CD14-positive monocyte (primary cell): ENCODE data around the gene FXYD5. TPM values are rescaled to one million over a fixed set of nuclear protein-coding genes. Genes with fewer than 3 reads are reported as not detected.
A peak's percentile ranks its signal among the peaks of the same experiment; 100 is the strongest.

Source experiments
- DNase-seq, 3 donors: peaks; one replicate each; pipeline ENCODE4 v3.0.0-alpha.2; 2011 to 2022
- H2AFZ ChIP-seq: 2 replicates; pipeline ENCODE4 v1.6.0; 2012; ENCODE audit warnings: mild to moderate bottlenecking, low read depth, low read length, inconsistent platforms; ENCODE audit not compliant: insufficient read depth, poor library complexity, severe bottlenecking
- H3K27ac ChIP-seq, 2 donors: 1 replicate in 1 of 2; 2 replicates in 1 of 2; pipeline ENCODE4 v1.5.1; 2012 to 2013; ENCODE audit warnings: low read length in 2 of 2, control low read depth in 1 of 2, inconsistent platforms in 1 of 2, low read depth in 1 of 2, mild to moderate bottlenecking in 1 of 2
- H3K27me3 ChIP-seq, 2 donors: one replicate each; pipeline versions ENCODE4 v1.6.0 to v1.6.1; 2011 to 2013; ENCODE audit warnings: low read length in 2 of 2; ENCODE audit not compliant: control insufficient read depth in 2 of 2, insufficient read depth in 2 of 2
- H3K36me3 ChIP-seq, 2 donors: replicated peaks in 1 of 2; 1 replicate in 1 of 2; 2 replicates in 1 of 2; pipeline versions ENCODE4 v1.5.1 to v1.6.1; 2012 to 2013; ENCODE audit warnings: low read length in 2 of 2, control low read depth in 1 of 2, inconsistent platforms in 1 of 2, mild to moderate bottlenecking in 1 of 2; ENCODE audit not compliant: insufficient read depth in 2 of 2, control insufficient read depth in 1 of 2
- H3K4me1 ChIP-seq, 2 donors: 1 replicate in 1 of 2; 2 replicates in 1 of 2; pipeline versions ENCODE4 v1.5.1 to v1.6.1; 2012 to 2013; ENCODE audit warnings: low read length in 2 of 2, control low read depth in 1 of 2, inconsistent platforms in 1 of 2, mild to moderate bottlenecking in 1 of 2, moderate library complexity in 1 of 2; ENCODE audit not compliant: insufficient read depth in 2 of 2, control insufficient read depth in 1 of 2
- H3K4me2 ChIP-seq: replicated peaks from 2 replicates; pipeline ENCODE3; 2012; ENCODE audit warnings: low read length, moderate library complexity, mild to moderate bottlenecking; ENCODE audit not compliant: poor library complexity, severe bottlenecking; ENCODE audit errors: extremely low read depth
- H3K4me3 ChIP-seq, 3 experiments: fragments of 200-600 bp in 1 of 3; sonication (generic) in 1 of 3; replicated peaks in 1 of 3; 1 replicate in 2 of 3; 2 replicates in 1 of 3; pipeline ENCODE4 v1.5.1; 2011 to 2013; ENCODE audit warnings: low read length in 3 of 3, mild to moderate bottlenecking in 3 of 3, control low read depth in 2 of 3, low read depth in 2 of 3, inconsistent platforms in 1 of 3, moderate library complexity in 1 of 3
- H3K79me2 ChIP-seq: 2 replicates; pipeline ENCODE4 v1.6.0; 2012; ENCODE audit warnings: mild to moderate bottlenecking, control low read depth, inconsistent platforms, low read length, moderate library complexity; ENCODE audit not compliant: insufficient read depth
- H3K9ac ChIP-seq: 2 replicates; pipeline ENCODE4 v1.6.0; 2017; ENCODE audit warnings: low read length, mild to moderate bottlenecking; ENCODE audit not compliant: insufficient read depth, poor library complexity, severe bottlenecking
- H3K9me3 ChIP-seq, 2 donors: replicated peaks in 1 of 2; 1 replicate in 1 of 2; 2 replicates in 1 of 2; pipeline versions ENCODE4 v1.5.1 to v1.6.1; 2012 to 2013; ENCODE audit warnings: low read length in 2 of 2, control low read depth in 1 of 2; ENCODE audit not compliant: control insufficient read depth in 1 of 2, insufficient read depth in 1 of 2
- H4K20me1 ChIP-seq: 2 replicates; pipeline ENCODE4 v1.6.0; 2012; ENCODE audit warnings: mild to moderate bottlenecking, low read length, control low read depth, moderate library complexity; ENCODE audit not compliant: insufficient read depth
- H3K27ac Mint-ChIP-seq, 7 donors: one replicate each; pipeline ENCODE4 v1.8.0; 2020; ENCODE audit warnings: mild to moderate bottlenecking in 7 of 7, mixed read lengths in 7 of 7, moderate library complexity in 6 of 7, inconsistent platforms in 2 of 7
- H3K27me3 Mint-ChIP-seq, 3 donors: one replicate each; pipeline ENCODE4 v1.8.0; 2021 to 2022; ENCODE audit warnings: low read depth in 3 of 3, mild to moderate bottlenecking in 3 of 3, mixed read lengths in 3 of 3, moderate library complexity in 3 of 3, inconsistent platforms in 1 of 3
- H3K36me3 Mint-ChIP-seq, 2 donors: one replicate each; pipeline ENCODE4 v1.8.0; 2020; ENCODE audit warnings: mixed read lengths in 2 of 2, inconsistent platforms in 1 of 2, mild to moderate bottlenecking in 1 of 2
- H3K4me1 Mint-ChIP-seq: one replicate; pipeline ENCODE4 v1.8.0; 2020; ENCODE audit warnings: mild to moderate bottlenecking, mixed read lengths
- H3K4me3 Mint-ChIP-seq, 2 donors: one replicate each; pipeline ENCODE4 v1.8.0; 2020; ENCODE audit warnings: mild to moderate bottlenecking in 2 of 2, mixed read lengths in 2 of 2, moderate library complexity in 1 of 2
- H3K9me3 Mint-ChIP-seq, 7 donors: one replicate each; pipeline ENCODE4 v1.8.0; 2020 to 2022; ENCODE audit warnings: mixed read lengths in 7 of 7, mild to moderate bottlenecking in 6 of 7, moderate library complexity in 6 of 7, inconsistent platforms in 2 of 7
- CTCF ChIP-seq: fragments of 200-600 bp; IDR thresholded peaks from one replicate; pipeline ENCODE4 v1.8.0; 2022; ENCODE audit warnings: antibody characterized with exemption, mild to moderate bottlenecking
- WGBS: methylation state at CpG from one replicate; pipeline ENCODE4 v1.1.5; 2013; ENCODE audit warnings: missing lambda C conversion rate; ENCODE audit not compliant: insufficient coverage; 5-methylcytosine and 5-hydroxymethylcytosine counted together
- intact Hi-C, 2 donors: fragments of 100-400 bp; cut with micrococcal nuclease; formaldehyde crosslinking; loops; one replicate each; pipeline versions ENCODE4 v1.15.0 to v1.15.1; 2023
- polyA plus RNA-seq, 3 donors: library from polyadenylated mRNA; depleted of rRNA in 1 of 3; unstranded in 2 of 3; stranded (reverse) in 1 of 3; fragments of 300-500 nt in 2 of 3; fragments of >200 nt in 1 of 3; fragmentation: Illumina TruSeq in 2 of 3; gene quantifications; 1 replicate in 2 of 3; 2 replicates in 1 of 3; pipeline ENCODE4 v1.2.3, GENCODE V29; 2012 to 2021

The FXYD5 gene
- polyA plus RNA-seq, 3 donors: 204 to 673 (median 312) TPM

GRCh38 chr19:35162471-35163326 is 8.2 kb downstream of the FXYD5 start:
- Mint-ChIP-seq H3K36me3 (peaks cover 95 to 98% of the 10 kb centered on the region in 2 donors), H3K9me3 (peaks cover 26 to 39% (median 32%) of the 10 kb centered on the region in 7 donors), H3K4me3 (no peak overlapping the region), H3K4me1 (peaks cover 22% of the 10 kb centered on the region), H3K27me3 (no peaks in the 10 kb centered on the region), H3K27ac (peak overlapping the region in 3 of 7 donors; percentile 15 to 74 (median 50))
- Histone ChIP-seq H3K27ac (peak overlapping the region in 1 of 2 donors; percentile 12), H3K4me3 (no peak overlapping the region), H3K79me2 (peaks cover 74% of the 10 kb centered on the region), H3K4me2 (no peak overlapping the region), H3K9me3 (peaks cover 35 to 40% of the 10 kb centered on the region in 2 donors), H4K20me1 (peaks cover 64% of the 10 kb centered on the region), H3K27me3 (no peaks in the 10 kb centered on the region), H3K36me3 (peaks cover 91 to 96% of the 10 kb centered on the region in 2 donors), H3K4me1 (peaks cover 15 to 18% of the 10 kb centered on the region in 2 donors), H2AFZ (no peak overlapping the region), H3K9ac (no peak overlapping the region)
- intact Hi-C loops: no loop called here
- no peak for DNase-seq
- WGBS: 98% methylated on average over 3 of the region's 6 CpGs
- TF ChIP-seq CTCF: no peak

- Histone ChIP-seq H4K20me1 (peaks cover 55% of the 10 kb centered on the region), H3K27ac (no peak overlapping the region), H3K4me3 (no peak overlapping the region), H3K4me2 (no peak overlapping the region), H2AFZ (no peak overlapping the region), H3K9ac (no peak overlapping the region), H3K27me3 (no peaks in the 10 kb centered on the region), H3K36me3 (peaks cover 87 to 94% of the 10 kb centered on the region in 2 donors), H3K79me2 (peaks cover 62% of the 10 kb centered on the region), H3K9me3 (peaks cover 35 to 40% of the 10 kb centered on the region in 2 donors), H3K4me1 (peaks cover 20 to 24% of the 10 kb centered on the region in 2 donors)
- Mint-ChIP-seq H3K27ac (peak overlapping the region in 2 of 7 donors; percentile 50 to 54), H3K4me3 (no peak overlapping the region), H3K36me3 (peaks cover 93 to 97% of the 10 kb centered on the region in 2 donors), H3K4me1 (peaks cover 34% of the 10 kb centered on the region), H3K9me3 (peaks cover 26 to 39% (median 32%) of the 10 kb centered on the region in 7 donors), H3K27me3 (no peaks in the 10 kb centered on the region)
- WGBS: 86% methylated on average over 1 of the region's 2 CpGs
- TF ChIP-seq CTCF: no peak
- intact Hi-C loops: no loop called here
- DNase-seq: no peak
These were observed 9.9 kb downstream of the FXYD5 start for GRCh38 chr19:35164418-35164817.
